ENCODE data around the gene HPCAL1.

HPCAL1 gene

DNA sequence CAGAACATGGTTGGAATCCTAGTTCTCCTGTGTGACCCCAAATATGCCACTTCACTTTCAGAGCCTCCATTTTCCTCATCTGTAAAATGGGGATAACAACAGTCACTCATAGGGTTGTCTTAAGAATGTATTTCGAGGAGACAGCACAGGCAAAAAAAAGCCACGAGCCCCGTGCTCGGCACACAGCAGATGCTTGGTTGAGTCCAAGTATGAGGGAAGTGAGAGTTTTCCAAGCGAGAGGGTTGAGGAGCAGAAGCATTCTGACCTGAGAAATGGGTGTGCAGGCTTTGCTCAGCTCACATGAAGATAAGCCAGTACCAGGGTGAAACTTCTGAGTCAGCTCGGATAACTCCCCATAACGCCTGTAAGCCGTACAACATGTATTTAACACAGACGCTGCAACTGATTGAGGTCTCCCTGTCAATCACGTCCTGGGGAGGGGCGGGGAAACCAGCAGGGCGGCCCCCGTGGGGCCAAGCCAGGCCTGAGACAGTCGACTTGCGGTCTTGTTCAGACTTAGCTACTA lies 168.4 kb downstream of the HPCAL1 start:
- Histone ChIP-seq H3K4me3 (ENCODE audit: low read depth, low read length) (no peak overlapping the region), H3K27ac (ENCODE audit: low read depth, low read length) (no peak overlapping the region), H3K9ac (ENCODE audit: low read depth, low read length) (no peak overlapping the region), H3K36me3 (ENCODE audit: control insufficient read depth, insufficient read depth, low read length) (no peaks in the 10 kb centered on the region), H3K27me3 (ENCODE audit: control insufficient read depth, insufficient read depth, low read length) (no peaks in the 10 kb centered on the region), H3K9me3 (ENCODE audit: control insufficient read depth, insufficient read depth, low read length) (no peaks in the 10 kb centered on the region), H3K4me1 (ENCODE audit: control insufficient read depth, insufficient read depth, low read length) (no peaks in the 10 kb centered on the region)

- Histone ChIP-seq H3K4me3 (ENCODE audit: low read depth, low read length) (no peak overlapping the region), H3K36me3 (ENCODE audit: control insufficient read depth, insufficient read depth, low read length) (no peaks in the 10 kb centered on the region), H3K27me3 (ENCODE audit: control insufficient read depth, insufficient read depth, low read length) (no peaks in the 10 kb centered on the region), H3K27ac (ENCODE audit: low read depth, low read length) (no peak overlapping the region), H3K9me3 (ENCODE audit: control insufficient read depth, insufficient read depth, low read length) (no peaks in the 10 kb centered on the region), H3K9ac (ENCODE audit: low read depth, low read length) (no peak overlapping the region), H3K4me1 (ENCODE audit: control insufficient read depth, insufficient read depth, low read length) (no peaks in the 10 kb centered on the region)
Observed at GRCh38 chr2:10471955-10472354, 169.3 kb downstream of the HPCAL1 start.

- no peak overlapping the region for H3K27ac ChIP-seq (ENCODE audit: low read depth, low read length)
- no peaks in the 10 kb centered on the region for H3K36me3 ChIP-seq (ENCODE audit: control insufficient read depth, insufficient read depth, low read length)
- no peak overlapping the region for H3K4me3 ChIP-seq (ENCODE audit: low read depth, low read length)
- H3K9ac ChIP-seq (ENCODE audit: low read depth, low read length) = no peak overlapping the region
- no peaks in the 10 kb centered on the region for H3K27me3 ChIP-seq (ENCODE audit: control insufficient read depth, insufficient read depth, low read length)
- H3K9me3 ChIP-seq (ENCODE audit: control insufficient read depth, insufficient read depth, low read length) = no peaks in the 10 kb centered on the region
- H3K4me1 ChIP-seq (ENCODE audit: control insufficient read depth, insufficient read depth, low read length) = peaks cover 10% of the 10 kb centered on the region; the same call in 1 of the 2 replicates
Observed at GRCh38 chr2:10473121-10473756, 170.5 kb downstream of the HPCAL1 start.

GRCh38 chr2:10475221-10475722 lies 172.6 kb downstream of the HPCAL1 start:
- Histone ChIP-seq H3K27me3 (ENCODE audit: control insufficient read depth, insufficient read depth, low read length) (no peaks in the 10 kb centered on the region), H3K36me3 (ENCODE audit: control insufficient read depth, insufficient read depth, low read length) (no peaks in the 10 kb centered on the region), H3K9ac (ENCODE audit: low read depth, low read length) (no peak overlapping the region), H3K4me3 (ENCODE audit: low read depth, low read length) (no peak overlapping the region), H3K27ac (ENCODE audit: low read depth, low read length) (no peak overlapping the region), H3K9me3 (ENCODE audit: control insufficient read depth, insufficient read depth, low read length) (no peaks in the 10 kb centered on the region), H3K4me1 (ENCODE audit: control insufficient read depth, insufficient read depth, low read length) (peaks cover 10% of the 10 kb centered on the region; the same call in 1 of the 2 replicates)

DNA sequence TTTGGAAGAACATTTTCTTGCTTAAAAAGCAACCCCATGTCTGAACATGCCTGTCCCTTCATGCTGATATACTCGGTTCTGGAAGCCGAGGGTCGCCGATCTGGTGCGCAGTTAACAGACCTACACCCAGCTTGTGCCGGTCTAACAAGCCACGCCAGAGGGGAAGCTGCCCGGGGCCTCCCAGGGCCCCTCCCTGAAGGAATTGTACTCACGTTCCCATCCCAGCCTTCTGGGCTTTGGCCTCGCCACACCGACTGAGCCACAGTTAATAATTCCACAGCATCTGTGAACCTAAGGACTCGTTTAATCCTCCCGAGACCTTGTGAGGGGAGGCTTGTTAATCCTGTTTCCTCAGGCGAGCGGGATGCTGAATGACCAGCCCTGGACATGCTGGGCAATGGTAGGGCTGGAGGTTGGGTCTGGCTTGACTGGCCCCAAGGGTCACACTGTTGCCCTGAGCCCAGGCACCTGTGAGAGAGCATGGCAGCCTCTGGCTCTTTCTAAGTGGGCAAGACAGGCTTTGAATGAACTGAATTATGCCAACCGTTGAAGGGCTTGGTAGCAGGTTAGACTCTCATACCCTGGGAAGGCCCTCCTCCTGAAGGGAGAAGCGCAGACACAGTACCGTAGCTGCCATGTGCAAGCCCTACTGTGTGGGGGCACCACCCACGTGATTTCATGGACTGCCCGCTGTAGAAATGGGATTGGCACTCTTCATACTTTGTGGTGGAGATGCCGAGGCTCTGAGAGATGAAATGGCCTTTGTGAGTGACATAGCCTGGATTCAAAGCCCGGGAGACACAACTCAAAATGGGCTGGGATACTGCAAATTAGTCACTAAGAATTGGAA lies 173.3 kb downstream of the HPCAL1 start:
- H3K9me3 ChIP-seq (ENCODE audit: control insufficient read depth, insufficient read depth, low read length) = no peaks in the 10 kb centered on the region
- no peak overlapping the region for H3K27ac ChIP-seq (ENCODE audit: low read depth, low read length)
- no peaks in the 10 kb centered on the region for H3K27me3 ChIP-seq (ENCODE audit: control insufficient read depth, insufficient read depth, low read length)
- no peak overlapping the region for H3K4me3 ChIP-seq (ENCODE audit: low read depth, low read length)
- no peak overlapping the region for H3K9ac ChIP-seq (ENCODE audit: low read depth, low read length)
- peaks cover 10% of the 10 kb centered on the region; the same call in 1 of the 2 replicates for H3K4me1 ChIP-seq (ENCODE audit: control insufficient read depth, insufficient read depth, low read length)
- H3K36me3 ChIP-seq (ENCODE audit: control insufficient read depth, insufficient read depth, low read length) = no peaks in the 10 kb centered on the region

GRCh38 chr2:10476723-10477442 lies 174.2 kb downstream of the HPCAL1 start:
- Histone ChIP-seq H3K36me3 (ENCODE audit: control insufficient read depth, insufficient read depth, low read length) (no peaks in the 10 kb centered on the region), H3K9me3 (ENCODE audit: control insufficient read depth, insufficient read depth, low read length) (no peaks in the 10 kb centered on the region), H3K27me3 (ENCODE audit: control insufficient read depth, insufficient read depth, low read length) (no peaks in the 10 kb centered on the region), H3K4me3 (ENCODE audit: low read depth, low read length) (no peak overlapping the region), H3K4me1 (ENCODE audit: control insufficient read depth, insufficient read depth, low read length) (peaks cover 10% of the 10 kb centered on the region; the same call in 1 of the 2 replicates), H3K9ac (ENCODE audit: low read depth, low read length) (no peak overlapping the region), H3K27ac (ENCODE audit: low read depth, low read length) (peak overlapping the region; percentile 44)
